ENCODE data around the gene GAS7. TPM values are rescaled to one million over a fixed set of nuclear protein-coding genes. Genes with fewer than 3 reads are reported as not detected.

The GAS7 gene
- total RNA-seq, 1 experiment from 2014 or later, result 4.1 TPM

DNA sequence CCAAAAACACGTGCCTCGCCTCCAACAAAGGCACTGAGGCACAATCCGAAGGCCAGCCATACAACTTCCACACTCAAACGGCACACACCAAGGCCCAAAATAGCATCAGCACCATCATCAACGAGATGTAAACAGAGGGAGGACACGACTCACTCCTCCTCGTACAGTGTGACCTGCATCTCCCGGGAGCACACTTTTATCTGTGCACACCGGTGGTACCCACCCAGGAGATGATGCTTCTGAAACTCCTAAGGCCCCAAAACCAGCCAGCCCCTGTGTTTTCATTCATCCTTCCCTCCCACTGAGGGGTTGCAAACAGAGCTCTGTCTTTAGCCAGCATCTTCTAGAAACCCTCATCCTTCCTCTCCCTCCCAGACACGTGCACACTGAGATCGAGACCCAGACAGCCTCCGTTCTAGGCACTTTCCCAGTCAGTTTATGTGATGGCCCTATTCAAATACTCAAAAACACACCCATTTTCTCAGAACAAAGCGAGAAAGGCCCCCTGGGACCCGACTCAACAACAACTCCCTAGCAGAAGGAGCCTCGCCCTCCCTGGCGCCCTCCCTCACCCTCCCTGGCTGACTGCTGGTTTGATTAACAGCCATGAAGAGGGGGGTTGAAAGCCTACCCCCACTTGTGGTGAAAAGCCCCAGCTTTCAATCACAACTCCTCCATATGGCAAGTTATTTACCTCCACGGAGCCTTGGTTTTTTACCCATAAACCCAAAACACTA, 76.3 kb downstream of the GAS7 start:
- TF ChIP-seq SRF (IDR thresholded peaks at IDR 0.05; ENCODE audit: low read depth), result no peak
- no peaks in the 10 kb centered on the region for H3K9me3 ChIP-seq (ENCODE audit: control insufficient read depth in 1 of 2, insufficient read depth in 1 of 2, low read depth in 1 of 2, low read length in 2 of 2)
- no peaks in the 10 kb centered on the region for H3K27me3 ChIP-seq (ENCODE audit: insufficient read depth, low read length)
- no peak overlapping the region for H3K4me3 ChIP-seq (replicated peaks in 1 of 2; ENCODE audit: low read depth in 1 of 2, low read length in 2 of 2)
- RAD21 ChIA-PET (ENCODE audit: low non-redundant PET in 1 of 2, low total read pairs in 2 of 2, uncharacterized antibody in 2 of 2, unreplicated experiment in 2 of 2), result no interaction called here
- POLR2A ChIA-PET, result no interaction called here
- no peak overlapping the region for H3K4me2 ChIP-seq (ENCODE audit: low read length)
- CTCF ChIA-PET, result no interaction called here
- ATAC-seq, result no peak
- H3K9me2 ChIP-seq (ENCODE audit: insufficient read depth), result no peaks in the 10 kb centered on the region
- no peak overlapping the region for H3K27ac ChIP-seq (ENCODE audit: low read depth, low read length)
- no peak overlapping the region for H2AFZ ChIP-seq (ENCODE audit: low read depth, low read length, poor library complexity, severe bottlenecking)
- H3K36me3 ChIP-seq (ENCODE audit: control insufficient read depth in 1 of 2, insufficient read depth in 2 of 2, low read length in 2 of 2), result no peaks in the 10 kb centered on the region
- H3K79me2 ChIP-seq (ENCODE audit: insufficient read depth, low read length), result no peaks in the 10 kb centered on the region
- no peak overlapping the region for H3K9ac ChIP-seq (ENCODE audit: low read length)
- DNase-seq (ENCODE audit: low read depth, low spot score), result no peak
- intact Hi-C loops (cut with micrococcal nuclease), result no loop called here
- no TSS peak for BruUV-seq (replicated peaks)
- no peaks in the 10 kb centered on the region for H4K20me1 ChIP-seq (ENCODE audit: insufficient read depth)
- H3K4me1 ChIP-seq (ENCODE audit: control insufficient read depth in 1 of 2, insufficient read depth in 2 of 2, low read length in 2 of 2), result peaks cover 42 to 44% of the 10 kb centered on the region in 2 experiments

DNA sequence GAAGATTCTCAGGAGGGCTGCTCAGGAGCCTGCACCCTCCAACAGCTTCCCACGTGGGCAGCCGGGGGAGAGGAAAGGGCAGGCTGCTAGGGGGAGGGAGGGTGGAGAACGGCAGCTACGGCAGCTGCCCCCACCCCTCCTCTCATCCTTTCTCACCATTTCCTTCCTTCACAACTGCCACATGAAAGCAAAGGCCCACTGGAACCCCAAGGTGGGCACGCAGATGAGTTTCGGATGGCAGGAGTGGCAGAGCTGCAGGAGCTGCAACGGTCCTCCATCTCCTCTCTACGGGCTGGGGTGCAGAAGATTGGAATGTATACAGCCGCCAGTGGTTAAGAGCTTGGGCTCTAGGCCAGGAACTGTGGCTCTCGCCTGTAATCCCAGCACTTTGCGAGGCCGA, 77.7 kb downstream of the GAS7 start:
- Histone ChIP-seq H3K9me3 (ENCODE audit: control insufficient read depth in 1 of 2, insufficient read depth in 1 of 2, low read depth in 1 of 2, low read length in 2 of 2) (no peaks in the 10 kb centered on the region), H3K9me2 (ENCODE audit: insufficient read depth) (no peaks in the 10 kb centered on the region), H3K4me3 (replicated peaks in 1 of 2; ENCODE audit: low read depth in 1 of 2, low read length in 2 of 2) (no peak overlapping the region), H3K4me2 (ENCODE audit: low read length) (peak overlapping the region; percentile 67), H3K79me2 (ENCODE audit: insufficient read depth, low read length) (no peaks in the 10 kb centered on the region), H3K27ac (ENCODE audit: low read depth, low read length) (peak overlapping the region; percentile 74; the same call in 1 of the 2 replicates), H3K9ac (ENCODE audit: low read length) (no peak overlapping the region), H3K27me3 (ENCODE audit: insufficient read depth, low read length) (no peaks in the 10 kb centered on the region), H2AFZ (ENCODE audit: low read depth, low read length, poor library complexity, severe bottlenecking) (no peak overlapping the region), H4K20me1 (ENCODE audit: insufficient read depth) (no peaks in the 10 kb centered on the region), H3K36me3 (ENCODE audit: control insufficient read depth in 1 of 2, insufficient read depth in 2 of 2, low read length in 2 of 2) (no peaks in the 10 kb centered on the region), H3K4me1 (ENCODE audit: control insufficient read depth in 1 of 2, insufficient read depth in 2 of 2, low read length in 2 of 2) (peaks cover 42 to 54% of the 10 kb centered on the region in 2 experiments)
- ATAC-seq (no peak), DNase-seq (ENCODE audit: low read depth, low spot score) (no peak)
- RAD21 ChIA-PET (ENCODE audit: low non-redundant PET in 1 of 2, low total read pairs in 2 of 2, uncharacterized antibody in 2 of 2, unreplicated experiment in 2 of 2), result no interaction called here
- no peak for TF ChIP-seq YY1 (IDR thresholded peaks at IDR 0.05; ENCODE audit: extremely low read depth, insufficient replicate concordance, low read depth, low read length)
- no TSS peak for BruUV-seq (replicated peaks)
- CTCF ChIA-PET, result no interaction called here
- intact Hi-C loops (cut with micrococcal nuclease), result no loop called here
- POLR2A ChIA-PET, result interaction anchor here (1.3 kb wide), 1 partner anchor 28 kb away, joined by 3 read pairs; no protein-coding TSS in a partner anchor

Measured in HCT116 (cell line).